Fibroblast of mammary gland (primary cell): Measurements from ENCODE around the gene RNF214.

Source experiments
- DNase-seq: peaks from one replicate; pipeline ENCODE4 v3.0.0-alpha.2; 2010; ENCODE audit warnings: low read depth
- H3K4me3 ChIP-seq: 2 replicates; pipeline ENCODE4 v1.5.1; 2011; ENCODE audit warnings: low read depth, mild to moderate bottlenecking, low read length, moderate library complexity; ENCODE audit not compliant: control insufficient read depth
- CTCF ChIP-seq: conservative IDR thresholded peaks from 2 replicates; pipeline ENCODE4 v1.5.1; 2011; ENCODE audit warnings: low read depth, low read length, inconsistent platforms; ENCODE audit not compliant: control insufficient read depth, insufficient read depth

RNF214 gene

GRCh38 chr11:117219455-117219854 is 13.0 kb upstream of the RNF214 start:
- no peak for TF ChIP-seq CTCF

GRCh38 chr11:117219995-117220394 is 12.5 kb upstream of the RNF214 start:
- no peak overlapping the region for H3K4me3 ChIP-seq
- DNase-seq: no peak
- TF ChIP-seq CTCF: no peak

More at GRCh38 chr11:117219455-117219854, 13.0 kb upstream of the RNF214 start:
- H3K4me3 ChIP-seq: no peak overlapping the region
- no peak for DNase-seq

- TF ChIP-seq CTCF: no peak
- no peak for DNase-seq
- no peak overlapping the region for H3K4me3 ChIP-seq
These were observed 11.9 kb upstream of the RNF214 start for GRCh38 chr11:117220568-117220967.

GRCh38 chr11:117220999-117221774 is 11.3 kb upstream of the RNF214 start:
- H3K4me3 ChIP-seq: no peak overlapping the region
- no peak for TF ChIP-seq CTCF
- DNase-seq: peak; percentile 26

- no peak for TF ChIP-seq CTCF
- DNase-seq: peak; percentile 83
- no peak overlapping the region for H3K4me3 ChIP-seq
These were observed 10.5 kb upstream of the RNF214 start for GRCh38 chr11:117221775-117222517.

- no peak overlapping the region for H3K4me3 ChIP-seq
- DNase-seq: no peak
- no peak for TF ChIP-seq CTCF
These were observed 9.3 kb upstream of the RNF214 start for GRCh38 chr11:117222991-117223740.
